Measurements from ENCODE around the gene ZC3H18. TPM values are rescaled to one million over a fixed set of nuclear protein-coding genes. Genes with fewer than 3 reads are reported as not detected.
A peak's percentile ranks its signal among the peaks of the same experiment; 100 is the strongest.

The ZC3H18 gene
- total RNA-seq, 1 experiment from 2014 or later: 21.7 TPM

- DNase-seq (ENCODE audit: low read depth): no peak
These were observed 8.5 kb downstream of the ZC3H18 start for GRCh38 chr16:88578446-88579313.

GRCh38 chr16:88580371-88580770 is 10.2 kb downstream of the ZC3H18 start:
- DNase-seq (ENCODE audit: low read depth): no peak

GRCh38 chr16:88581033-88581432 is 10.8 kb downstream of the ZC3H18 start:
- DNase-seq (ENCODE audit: low read depth): no peak

GRCh38 chr16:88582912-88583575 is 12.8 kb downstream of the ZC3H18 start:
- no peak for DNase-seq (ENCODE audit: low read depth)

- no peak for DNase-seq (ENCODE audit: low read depth)
These were observed 14.5 kb downstream of the ZC3H18 start for GRCh38 chr16:88584676-88585075.

GRCh38 chr16:88585269-88585668 is 15.1 kb downstream of the ZC3H18 start:
- DNase-seq (ENCODE audit: low read depth): no peak

GRCh38 chr16:88585927-88586581 is 15.9 kb downstream of the ZC3H18 start:
- no peak for DNase-seq (ENCODE audit: low read depth)

- no peak for DNase-seq (ENCODE audit: low read depth)
These were observed 17.9 kb downstream of the ZC3H18 start for GRCh38 chr16:88588148-88588547.

- no peak for DNase-seq (ENCODE audit: low read depth)
These were observed 18.6 kb downstream of the ZC3H18 start for GRCh38 chr16:88588754-88589153.

GRCh38 chr16:88589441-88589840 is 19.2 kb downstream of the ZC3H18 start:
- DNase-seq (ENCODE audit: low read depth): no peak

- DNase-seq (ENCODE audit: low read depth): no peak
These were observed 21.4 kb downstream of the ZC3H18 start for GRCh38 chr16:88591577-88592021.

- no peak for DNase-seq (ENCODE audit: low read depth)
These were observed 22.9 kb downstream of the ZC3H18 start for GRCh38 chr16:88593061-88593460.

- DNase-seq (ENCODE audit: low read depth): no peak
These were observed 23.3 kb downstream of the ZC3H18 start for GRCh38 chr16:88593489-88593888.

GRCh38 chr16:88593910-88594309 is 23.7 kb downstream of the ZC3H18 start:
- DNase-seq (ENCODE audit: low read depth): no peak

GRCh38 chr16:88595101-88595500 is 24.9 kb downstream of the ZC3H18 start:
- DNase-seq (ENCODE audit: low read depth): no peak

- no peak for DNase-seq (ENCODE audit: low read depth)
These were observed 25.7 kb downstream of the ZC3H18 start for GRCh38 chr16:88595921-88596320.

- DNase-seq (ENCODE audit: low read depth): peak; percentile 56
These were observed 26.3 kb downstream of the ZC3H18 start for GRCh38 chr16:88596483-88596882.

- no peak for DNase-seq (ENCODE audit: low read depth)
These were observed 27.8 kb downstream of the ZC3H18 start for GRCh38 chr16:88597856-88598491.

- no peak for DNase-seq (ENCODE audit: low read depth)
These were observed 29.0 kb downstream of the ZC3H18 start for GRCh38 chr16:88599092-88599733.

GRCh38 chr16:88599825-88600538 is 29.8 kb downstream of the ZC3H18 start:
- DNase-seq (ENCODE audit: low read depth): no peak

- DNase-seq (ENCODE audit: low read depth): no peak
These were observed 30.3 kb downstream of the ZC3H18 start for GRCh38 chr16:88600539-88600896.

All from HT1080 (cell line).